HAP-1 (cell line): ENCODE results near the gene HOXC9.

ENCODE experiments used
- DNase-seq, 2 experiments: peaks; one replicate each; pipeline ENCODE4 v3.0.0-alpha.2; 2016 to 2020; ENCODE audit warnings: low spot score in 2 of 2
- H3K27me3 ChIP-seq: fragments of 250-450 bp; sonication (Bioruptor Pico); 2 replicates; pipeline ENCODE4 v1.5.1; 2020; ENCODE audit warnings: low read depth, mild to moderate bottlenecking, moderate library complexity
- H3K36me3 ChIP-seq: fragments of 250-450 bp; sonication (Bioruptor Pico); replicated peaks from 2 replicates; pipeline ENCODE4 v1.5.1; 2020; ENCODE audit warnings: mild to moderate bottlenecking
- H3K4me1 ChIP-seq: fragments of 250-450 bp; sonication (Bioruptor Pico); 2 replicates; pipeline ENCODE4 v1.5.1; 2020; ENCODE audit warnings: mild to moderate bottlenecking
- H3K4me3 ChIP-seq: fragments of 250-450 bp; sonication (Bioruptor Pico); 2 replicates; pipeline ENCODE4 v1.5.1; 2020; ENCODE audit warnings: mild to moderate bottlenecking, moderate library complexity
- H3K9me3 ChIP-seq: fragments of 250-450 bp; sonication (Bioruptor Pico); 2 replicates; pipeline ENCODE4 v1.5.1; 2020; ENCODE audit warnings: mild to moderate bottlenecking, moderate library complexity
- in situ Hi-C: fragments of 300-500 bp; cut with MboI; formaldehyde crosslinking; loops from 3 replicates; pipeline ENCODE4 v1.14.3; 2020; ENCODE audit warnings: low sequenced_read_pairs, inconsistent platforms, mixed read lengths

HOXC9 gene

DNA sequence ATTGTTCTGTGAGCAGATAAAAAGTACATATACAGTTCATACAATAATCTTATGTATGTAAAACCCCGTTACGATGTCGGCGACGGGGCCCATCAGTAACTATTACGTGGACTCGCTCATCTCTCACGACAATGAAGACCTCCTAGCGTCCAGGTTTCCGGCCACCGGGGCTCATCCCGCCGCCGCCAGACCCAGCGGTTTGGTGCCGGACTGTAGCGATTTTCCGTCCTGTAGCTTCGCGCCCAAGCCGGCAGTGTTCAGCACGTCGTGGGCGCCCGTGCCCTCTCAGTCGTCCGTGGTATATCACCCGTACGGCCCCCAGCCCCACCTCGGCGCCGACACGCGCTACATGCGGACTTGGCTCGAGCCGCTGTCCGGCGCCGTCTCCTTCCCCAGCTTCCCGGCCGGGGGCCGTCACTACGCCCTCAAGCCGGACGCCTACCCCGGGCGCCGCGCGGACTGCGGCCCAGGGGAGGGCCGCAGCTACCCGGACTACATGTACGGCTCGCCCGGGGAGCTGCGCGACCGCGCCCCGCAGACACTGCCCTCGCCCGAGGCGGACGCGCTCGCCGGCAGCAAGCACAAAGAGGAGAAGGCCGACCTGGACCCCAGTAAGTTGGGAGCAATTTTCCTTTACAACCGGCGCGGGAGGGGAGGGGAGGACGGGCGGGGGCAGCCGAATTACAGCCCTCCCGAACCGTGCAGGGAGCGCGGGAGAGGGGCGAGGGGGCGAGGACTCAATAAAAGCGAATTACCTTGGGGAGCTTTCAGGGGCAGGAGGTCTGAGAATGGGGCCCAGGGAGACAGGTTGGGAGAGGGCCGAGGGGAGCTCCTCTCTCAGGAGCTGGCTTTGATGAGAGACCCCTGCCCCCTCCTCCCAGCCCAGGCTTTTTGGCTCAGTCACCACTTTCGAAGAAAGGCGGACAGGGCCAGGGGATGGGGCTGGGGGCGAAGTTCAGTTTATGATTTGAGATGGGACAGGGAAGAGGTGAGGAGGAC, at the start of gene HOXC9:
Gene HOXC9 (plus strand): TSS at position 46 of the 999 bp plus-strand sequence. CDS start 28 bp downstream, at position 74.
- no peak within 1 kb of the TSS for H3K4me3 ChIP-seq
- no peaks in the 10 kb centered on the region for H3K9me3 ChIP-seq
- in situ Hi-C loops, result no loop called here
- H3K36me3 ChIP-seq, result no peaks in the 10 kb centered on the region
- DNase-seq, result no peak
- peaks cover 17% of the 10 kb centered on the region for H3K27me3 ChIP-seq
- H3K4me1 ChIP-seq, result peaks cover 5% of the 10 kb centered on the region

DNA sequence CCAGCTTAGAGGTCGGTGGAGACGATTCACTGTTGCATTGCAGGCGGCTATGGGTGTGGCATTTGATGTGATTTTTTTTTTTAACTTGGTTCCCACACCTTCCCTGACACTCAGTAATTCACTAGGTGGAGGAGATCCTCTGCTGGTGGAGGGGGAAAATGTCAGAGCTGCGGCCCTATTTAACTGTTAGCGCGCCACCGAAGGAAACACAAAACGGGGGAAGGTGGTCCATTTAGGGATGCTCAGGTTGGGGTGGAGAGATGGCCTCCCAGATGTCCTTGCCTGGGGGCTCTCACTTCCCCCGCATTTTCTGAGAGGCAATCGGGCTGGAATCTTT, 49.6 kb upstream of the HOXC9 start:
- Histone ChIP-seq H3K9me3 (no peaks in the 10 kb centered on the region), H3K27me3 (peaks cover under 1% of the 10 kb centered on the region; the same call in 1 of the 2 replicates), H3K4me1 (peaks cover 8% of the 10 kb centered on the region), H3K36me3 (no peaks in the 10 kb centered on the region; the same call in 1 of the 2 replicates), H3K4me3 (no peak overlapping the region)
- DNase-seq, result no peak
- in situ Hi-C loops, result no loop called here

DNA sequence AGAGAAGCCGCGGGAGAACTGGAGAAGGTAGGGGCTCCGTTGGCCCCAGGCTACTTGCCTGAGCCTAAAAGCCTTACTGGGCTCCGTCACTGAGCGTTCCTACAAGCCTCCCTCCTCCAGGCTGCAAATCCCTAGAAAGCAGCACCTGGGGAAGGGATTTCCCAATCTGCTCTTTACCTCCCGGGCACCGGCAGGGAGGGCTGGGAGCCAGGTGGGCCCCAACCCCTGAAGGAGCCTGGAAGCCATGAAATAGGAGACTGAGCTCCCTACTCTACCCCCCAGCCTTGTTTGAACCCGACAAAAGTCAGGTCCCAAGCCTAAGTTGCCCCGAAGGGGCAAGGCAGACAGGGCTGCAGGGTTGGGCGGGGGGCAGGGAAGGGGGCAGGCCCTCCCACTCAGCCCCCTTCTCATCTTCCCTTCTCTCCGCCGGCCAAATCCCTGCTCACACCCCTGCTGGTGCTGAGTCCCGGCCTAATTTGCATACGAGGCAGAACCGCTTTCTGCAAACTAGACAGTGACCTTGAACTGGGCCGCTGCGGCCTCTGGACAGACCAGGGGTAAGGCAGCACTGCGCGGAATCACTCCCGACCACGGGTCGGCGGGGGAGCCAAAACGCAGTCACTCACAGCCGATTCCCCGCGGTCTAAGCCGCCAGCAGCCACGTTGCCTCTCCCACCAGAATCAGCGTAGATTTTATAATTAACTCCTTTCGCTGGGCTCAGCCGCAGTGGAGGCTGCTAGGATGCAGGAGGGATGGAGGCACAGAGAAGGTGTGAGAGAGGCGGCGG, 49.0 kb upstream of the HOXC9 start:
- H3K4me3 ChIP-seq, result no peak overlapping the region
- in situ Hi-C loops, result no loop called here

DNA sequence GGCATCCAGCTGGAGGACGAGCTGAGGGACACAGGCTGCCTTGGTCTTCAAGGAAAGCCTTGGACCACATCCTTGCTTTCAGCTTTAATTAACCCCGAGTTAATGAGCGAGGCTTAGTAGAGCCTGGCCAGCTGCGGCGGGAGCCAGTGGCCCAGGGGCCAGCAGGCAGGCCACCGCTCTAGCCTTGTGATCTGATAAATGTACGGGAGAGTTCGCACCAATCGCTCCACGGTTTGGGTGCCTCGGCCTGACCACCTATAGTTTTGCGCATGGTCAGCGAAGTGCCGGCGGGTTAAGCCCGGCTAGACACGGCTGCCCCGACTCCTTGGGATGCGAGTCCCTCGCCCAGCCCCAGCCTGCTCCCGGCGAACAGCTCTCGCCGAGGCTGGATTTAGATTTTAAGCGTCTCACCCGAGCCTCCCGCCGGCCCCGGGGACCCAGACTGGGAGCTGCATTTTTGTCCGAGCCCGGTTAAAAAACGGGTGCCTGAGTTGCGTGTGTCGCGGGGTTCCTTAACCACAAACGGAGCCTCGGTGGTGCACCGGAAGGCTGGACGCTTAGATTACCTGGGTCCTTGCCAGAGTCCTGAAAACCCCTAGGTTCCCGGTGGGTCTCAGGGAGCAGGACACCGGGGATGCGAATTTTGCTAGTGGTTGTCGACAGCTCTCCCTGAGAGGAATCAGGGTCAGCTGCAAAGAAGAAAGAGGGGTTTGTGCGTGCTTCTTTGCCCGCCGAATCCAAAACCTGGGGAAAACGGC, 48.2 kb upstream of the HOXC9 start:
- Histone ChIP-seq H3K4me1 (peaks cover 8% of the 10 kb centered on the region), H3K4me3 (no peak overlapping the region), H3K9me3 (no peaks in the 10 kb centered on the region), H3K27me3 (peaks cover 12% of the 10 kb centered on the region), H3K36me3 (no peaks in the 10 kb centered on the region)
- in situ Hi-C loops, result no loop called here
- no peak for DNase-seq

More for the DNA sequence above, 49.0 kb upstream of the HOXC9 start:
- H3K27me3 ChIP-seq, result peaks cover 6% of the 10 kb centered on the region
- H3K9me3 ChIP-seq, result no peaks in the 10 kb centered on the region
- DNase-seq, result no peak
- peaks cover 8% of the 10 kb centered on the region for H3K4me1 ChIP-seq
- no peaks in the 10 kb centered on the region; the same call in 1 of the 2 replicates for H3K36me3 ChIP-seq

GRCh38 chr12:53952335-53952694, 47.6 kb upstream of the HOXC9 start:
- Histone ChIP-seq H3K4me3 (no peak overlapping the region), H3K4me1 (peaks cover 8% of the 10 kb centered on the region), H3K36me3 (no peaks in the 10 kb centered on the region), H3K9me3 (no peaks in the 10 kb centered on the region), H3K27me3 (peaks cover 17% of the 10 kb centered on the region)
- in situ Hi-C loops, result no loop called here
- no peak for DNase-seq

DNA sequence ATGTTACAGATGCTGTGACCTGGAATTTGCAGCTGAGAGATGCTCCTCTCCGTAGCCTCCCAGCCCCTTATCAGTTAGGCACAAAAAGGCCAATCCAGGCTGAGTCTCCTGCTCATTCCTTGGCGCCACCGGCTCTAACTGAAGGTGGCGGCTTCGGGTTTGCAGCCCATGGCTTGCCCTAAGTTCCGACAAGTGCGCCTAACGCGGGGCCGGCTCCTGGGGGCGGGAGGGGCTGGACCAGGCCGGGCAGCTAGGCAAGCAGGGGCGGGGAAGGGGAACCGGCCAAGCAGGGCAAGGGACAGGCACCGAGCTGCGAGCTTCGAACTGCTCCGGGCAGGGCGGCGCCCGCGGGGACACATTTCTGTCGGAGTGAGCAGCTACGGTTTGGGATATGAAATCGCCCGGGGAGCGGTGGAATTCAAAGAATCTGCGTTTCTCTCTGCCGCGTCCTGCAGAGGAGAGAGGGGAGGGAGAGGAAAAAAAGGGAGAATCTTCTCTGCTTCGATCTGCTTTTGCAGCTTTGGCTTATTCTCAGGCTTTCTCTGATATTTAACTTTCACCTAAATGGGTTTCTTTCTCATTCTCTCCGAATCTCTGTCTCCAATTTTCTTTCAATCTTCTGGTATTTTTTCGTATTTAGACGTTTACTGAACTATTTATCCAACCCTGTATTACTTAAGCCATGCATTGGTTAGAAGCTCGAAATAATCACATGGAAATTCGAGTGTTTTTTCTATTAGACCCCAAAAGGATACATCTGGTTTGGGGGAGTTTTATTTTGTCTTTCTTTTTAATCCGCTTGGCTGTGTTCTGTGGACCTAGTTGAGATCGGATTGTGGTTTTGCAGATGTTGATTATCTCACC, 46.9 kb upstream of the HOXC9 start:
- Histone ChIP-seq H3K36me3 (no peaks in the 10 kb centered on the region), H3K9me3 (no peaks in the 10 kb centered on the region), H3K4me3 (no peak overlapping the region), H3K27me3 (peaks cover 17% of the 10 kb centered on the region), H3K4me1 (peaks cover 8% of the 10 kb centered on the region)
- in situ Hi-C loops, result no loop called here
- DNase-seq, result peak; percentile 21 to 76

GRCh38 chr12:53953831-53954693, 45.9 kb upstream of the HOXC9 start:
- no peak for DNase-seq
- Histone ChIP-seq H3K4me3 (no peak overlapping the region), H3K4me1 (peaks cover 8% of the 10 kb centered on the region), H3K36me3 (no peaks in the 10 kb centered on the region), H3K9me3 (no peaks in the 10 kb centered on the region), H3K27me3 (peaks cover 19% of the 10 kb centered on the region)
- in situ Hi-C loops, result no loop called here

GRCh38 chr12:53954694-53955035, 45.3 kb upstream of the HOXC9 start, which contains the start of gene HOXC12:
Gene HOXC12, plus strand, starts transcription at chr12:53954903. Its CDS starts 27 bp downstream, at chr12:53954930.
- Histone ChIP-seq H3K27me3 (peaks cover 19% of the 10 kb centered on the region), H3K36me3 (no peaks in the 10 kb centered on the region), H3K4me3 (no peak within 1 kb of the TSS), H3K9me3 (no peaks in the 10 kb centered on the region), H3K4me1 (peaks cover 8% of the 10 kb centered on the region)
- no peak for DNase-seq
- in situ Hi-C loops, result no loop called here

- Histone ChIP-seq H3K4me3 (no peak overlapping the region), H3K36me3 (no peaks in the 10 kb centered on the region), H3K9me3 (no peaks in the 10 kb centered on the region), H3K27me3 (peaks cover 19% of the 10 kb centered on the region), H3K4me1 (peaks cover 8% of the 10 kb centered on the region)
- no peak for DNase-seq
- in situ Hi-C loops, result no loop called here
Observed at GRCh38 chr12:53955036-53955775, 44.8 kb upstream of the HOXC9 start.

DNA sequence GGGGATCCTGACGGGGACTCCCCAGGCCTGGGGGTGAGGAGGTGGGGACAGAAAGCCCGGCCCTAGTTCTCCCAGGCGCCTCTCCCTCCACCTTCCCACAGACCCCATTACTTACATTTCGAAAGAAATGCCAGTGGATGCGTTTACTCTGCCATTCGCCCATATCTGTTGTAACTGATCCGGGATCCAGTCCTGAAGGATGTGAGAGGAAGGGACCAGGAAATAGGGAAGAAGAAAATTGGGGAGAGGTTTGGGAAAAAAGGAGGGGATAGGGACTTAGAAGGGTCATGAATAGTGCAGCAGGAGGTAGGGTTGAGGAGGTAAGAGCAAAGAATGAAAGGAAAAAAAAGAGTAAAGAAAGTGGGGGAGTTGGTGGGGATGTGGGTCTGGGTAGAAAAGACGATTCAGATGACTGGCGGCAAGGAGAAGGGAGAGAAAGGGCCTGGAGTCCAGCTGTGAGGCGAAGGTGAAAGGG, 44.1 kb upstream of the HOXC9 start:
- peaks cover 8% of the 10 kb centered on the region for H3K4me1 ChIP-seq
- no peaks in the 10 kb centered on the region for H3K9me3 ChIP-seq
- DNase-seq, result no peak
- in situ Hi-C loops, result no loop called here
- H3K36me3 ChIP-seq, result no peaks in the 10 kb centered on the region
- H3K4me3 ChIP-seq, result no peak overlapping the region
- H3K27me3 ChIP-seq, result peaks cover 19% of the 10 kb centered on the region

GRCh38 chr12:53956251-53956887, 43.6 kb upstream of the HOXC9 start:
- no peak for DNase-seq
- Histone ChIP-seq H3K27me3 (peaks cover 19% of the 10 kb centered on the region), H3K9me3 (no peaks in the 10 kb centered on the region), H3K4me3 (no peak overlapping the region), H3K36me3 (no peaks in the 10 kb centered on the region), H3K4me1 (peaks cover 8% of the 10 kb centered on the region)
- in situ Hi-C loops, result no loop called here
